SIG-M5 (cell line): Measurements from ENCODE around the gene TFF1.

ENCODE experiments used
- DNase-seq: peaks from one replicate; lab custom pipeline; 2025; lab: John Stamatoyannopoulos, UW

TFF1 gene

GRCh38 chr21:42381347-42381984 lies 15.1 kb upstream of the TFF1 start:
- DNase-seq: no peak

DNA sequence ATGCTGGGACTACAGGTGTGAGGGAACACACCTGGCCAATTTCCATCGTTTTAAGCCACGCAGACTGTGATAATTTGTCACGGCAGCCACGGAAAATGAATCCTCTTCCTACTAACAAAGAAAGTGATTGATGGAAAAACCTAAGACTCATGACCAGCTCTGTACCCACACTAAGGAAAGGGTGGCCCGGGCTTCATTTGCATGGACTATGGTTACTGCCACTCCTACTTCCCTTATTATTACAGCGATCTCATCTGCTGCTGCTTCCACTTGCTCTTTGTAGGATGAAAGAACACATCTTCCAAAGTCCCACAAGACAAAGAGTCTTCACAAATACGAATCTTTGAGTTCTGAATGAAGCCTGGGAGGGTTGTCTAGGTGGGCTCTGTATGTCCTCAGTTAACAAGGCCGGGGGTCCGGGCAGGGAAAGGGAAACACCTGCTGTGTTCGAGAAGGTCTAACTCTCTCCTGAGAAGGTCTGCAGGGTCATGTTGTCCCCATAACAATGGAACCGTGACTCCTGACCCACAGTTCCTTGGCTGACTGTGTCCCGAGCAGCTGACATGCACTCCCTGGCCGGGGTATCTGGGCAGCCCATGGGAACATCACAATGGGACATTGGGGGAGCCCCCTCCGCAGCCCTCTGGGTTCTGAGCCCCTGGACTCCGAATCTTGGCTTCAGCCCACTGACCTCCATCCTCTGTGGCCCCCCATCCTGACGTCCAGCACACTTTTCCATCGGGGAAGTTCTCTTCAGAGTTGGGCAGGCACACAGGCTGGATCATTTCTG lies 13.3 kb upstream of the TFF1 start:
- DNase-seq: no peak

DNA sequence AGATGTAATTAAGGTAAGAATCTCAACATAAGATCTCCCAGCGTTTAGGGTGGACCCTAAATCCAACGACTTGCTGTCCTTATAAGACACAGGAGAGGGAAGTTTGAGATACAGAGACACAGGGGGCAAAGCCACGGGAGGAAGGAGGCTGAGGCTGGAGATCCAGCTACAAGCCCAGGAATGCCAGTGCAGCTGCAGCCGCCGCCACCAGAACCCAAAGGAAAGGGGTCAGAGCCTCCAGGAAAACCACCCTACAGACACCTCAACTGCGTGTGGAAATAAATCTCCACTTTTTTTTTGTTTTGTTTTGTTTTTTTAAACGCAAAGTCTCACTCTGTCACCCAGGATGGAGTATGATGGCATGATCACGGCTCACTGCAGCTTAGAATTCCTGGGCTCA lies 12.1 kb upstream of the TFF1 start:
- DNase-seq: no peak

DNA sequence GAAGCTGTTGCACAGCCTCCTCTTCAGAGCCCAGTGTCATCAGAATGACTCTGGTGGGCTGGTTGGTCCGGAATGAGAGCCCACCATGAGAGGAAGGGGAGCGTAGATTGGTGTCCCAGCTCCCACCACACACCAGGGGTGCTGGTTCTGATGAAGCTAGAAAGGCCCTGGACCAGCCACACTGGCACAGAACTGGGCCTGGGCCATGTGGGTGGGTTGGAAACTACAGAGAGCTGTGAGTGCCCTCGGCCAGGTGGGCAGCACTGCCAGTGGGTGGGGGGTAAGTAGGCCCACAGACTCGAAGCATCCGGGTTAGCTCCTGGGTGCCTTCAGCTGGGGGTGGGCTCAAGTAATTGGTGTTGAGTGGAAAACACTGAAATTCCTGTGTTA lies 11.6 kb upstream of the TFF1 start:
- DNase-seq: no peak

DNA sequence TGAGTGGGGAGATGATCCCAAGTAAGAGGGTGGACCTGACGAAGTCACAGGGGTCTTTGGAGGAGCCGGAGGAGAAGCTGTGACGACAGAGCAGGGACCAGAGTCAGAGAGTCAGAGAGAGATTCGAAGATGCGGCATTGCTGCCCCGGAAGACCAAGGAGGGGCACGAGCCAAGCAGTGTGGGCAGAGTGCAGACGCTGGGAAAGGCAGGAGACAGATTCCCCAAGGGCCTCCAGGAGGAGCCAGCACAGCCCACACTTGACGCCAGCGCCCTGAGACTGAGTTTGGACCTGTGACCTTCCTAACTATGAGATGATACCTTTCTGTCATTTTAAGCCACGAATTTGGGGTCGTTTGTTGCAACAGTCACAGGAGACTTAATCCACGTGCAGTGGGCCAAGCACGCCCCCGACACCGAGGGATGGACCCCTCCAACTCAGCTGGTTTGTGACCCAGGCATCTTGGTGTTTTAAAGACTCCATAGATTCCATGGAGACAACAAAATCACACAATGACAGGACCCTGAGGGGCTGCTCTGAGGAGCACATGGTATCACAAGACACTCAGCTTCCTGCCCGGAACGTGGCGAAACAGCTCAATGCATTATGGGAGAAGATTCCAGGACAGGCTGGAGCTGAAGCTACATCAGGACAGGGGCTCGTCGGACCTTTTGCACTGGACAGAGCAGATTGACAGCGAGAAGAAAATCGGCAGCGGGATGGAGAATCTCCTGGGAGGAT lies 11.0 kb upstream of the TFF1 start:
- no peak for DNase-seq

DNA sequence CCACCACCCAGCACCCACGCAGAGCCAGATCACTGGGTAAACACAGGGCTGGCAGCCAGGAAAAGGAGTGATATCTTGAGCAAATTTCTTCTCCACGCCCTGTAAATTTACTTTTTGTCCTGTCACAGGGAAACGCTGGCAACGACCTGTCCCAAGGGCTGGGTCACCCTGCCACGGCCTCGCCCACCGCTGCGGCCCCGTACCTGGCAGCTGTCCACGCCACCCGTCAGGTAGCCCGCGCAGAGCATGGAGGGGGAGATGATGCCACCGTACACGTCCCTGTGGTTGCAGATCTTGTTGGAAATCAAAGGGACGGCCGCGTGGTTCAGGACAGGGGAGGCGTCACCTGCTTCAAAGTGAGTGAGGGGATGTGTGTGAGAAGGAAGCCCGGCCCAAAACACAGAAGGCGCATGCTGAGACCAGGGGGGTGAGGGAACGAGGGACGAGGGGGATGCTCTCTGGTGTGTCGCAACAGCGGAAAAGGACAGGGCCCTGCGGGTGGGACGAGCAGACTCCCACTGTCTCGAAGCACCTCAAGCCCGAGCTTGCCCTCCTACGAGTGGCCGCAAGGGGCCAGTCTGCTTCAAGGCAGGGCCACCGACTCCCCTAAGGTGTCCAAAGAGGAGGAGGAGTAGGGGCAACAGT lies 10.1 kb upstream of the TFF1 start:
- DNase-seq: no peak

GRCh38 chr21:42375966-42376337 lies 9.6 kb upstream of the TFF1 start:
- no peak for DNase-seq

- no peak for DNase-seq
Observed at GRCh38 chr21:42375506-42375905, 9.2 kb upstream of the TFF1 start.

- no peak for DNase-seq
Observed at GRCh38 chr21:42374864-42375499, 8.6 kb upstream of the TFF1 start.

DNA sequence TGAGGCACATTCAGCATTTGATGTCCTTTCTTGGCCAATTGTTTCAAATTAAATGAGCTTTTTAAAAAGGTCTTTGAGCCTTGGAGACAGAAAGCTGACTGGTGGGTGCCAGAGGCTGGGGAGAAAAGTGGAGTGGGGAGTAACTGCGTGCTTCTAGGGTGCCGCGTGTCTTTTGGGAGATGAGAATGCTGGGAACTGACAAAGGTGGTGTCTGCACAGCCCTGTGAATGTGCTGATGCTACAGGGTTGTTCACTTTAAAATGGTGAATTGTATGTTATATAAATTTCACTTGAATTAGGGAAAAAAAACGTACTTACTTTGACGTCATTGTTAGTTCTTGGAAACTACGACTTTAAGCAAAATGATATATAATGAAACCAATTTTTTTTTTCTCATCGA lies 8.1 kb upstream of the TFF1 start:
- DNase-seq: no peak

GRCh38 chr21:42373908-42374455 lies 7.6 kb upstream of the TFF1 start:
- no peak for DNase-seq

DNA sequence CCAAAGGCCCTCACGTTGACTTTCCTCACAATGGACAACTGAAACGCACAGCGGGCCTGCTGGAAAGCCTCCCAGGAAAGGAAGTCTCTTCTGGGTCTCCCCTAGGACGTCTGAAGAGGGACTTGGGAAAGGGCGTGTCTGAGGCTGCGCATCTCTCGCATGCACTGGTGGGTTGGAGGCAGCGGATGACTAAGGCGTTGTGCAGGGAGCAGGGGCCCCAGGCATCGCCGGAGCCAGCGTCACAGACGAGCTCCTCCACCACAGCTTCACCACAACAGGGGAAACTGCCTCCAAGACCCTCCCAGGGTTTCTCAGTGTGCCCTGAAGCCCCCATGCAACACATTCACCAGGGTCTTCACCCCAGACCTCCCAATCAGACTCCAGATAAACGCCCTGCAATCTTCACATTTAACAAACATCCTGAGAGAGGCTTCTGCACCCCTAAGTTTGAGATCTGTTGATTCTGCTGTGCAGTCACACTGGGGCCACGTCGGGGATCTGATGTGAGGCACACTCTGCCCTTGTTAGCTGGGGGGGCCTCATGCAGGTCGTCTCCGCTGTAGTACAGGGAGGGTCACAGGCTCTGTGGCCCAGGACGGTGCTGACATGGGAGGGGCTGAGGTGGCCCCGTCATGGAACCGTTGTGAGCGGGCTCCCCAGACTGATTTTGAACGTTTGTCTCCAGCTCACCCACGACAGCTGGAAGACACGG lies 7.0 kb upstream of the TFF1 start:
- DNase-seq: no peak

DNA sequence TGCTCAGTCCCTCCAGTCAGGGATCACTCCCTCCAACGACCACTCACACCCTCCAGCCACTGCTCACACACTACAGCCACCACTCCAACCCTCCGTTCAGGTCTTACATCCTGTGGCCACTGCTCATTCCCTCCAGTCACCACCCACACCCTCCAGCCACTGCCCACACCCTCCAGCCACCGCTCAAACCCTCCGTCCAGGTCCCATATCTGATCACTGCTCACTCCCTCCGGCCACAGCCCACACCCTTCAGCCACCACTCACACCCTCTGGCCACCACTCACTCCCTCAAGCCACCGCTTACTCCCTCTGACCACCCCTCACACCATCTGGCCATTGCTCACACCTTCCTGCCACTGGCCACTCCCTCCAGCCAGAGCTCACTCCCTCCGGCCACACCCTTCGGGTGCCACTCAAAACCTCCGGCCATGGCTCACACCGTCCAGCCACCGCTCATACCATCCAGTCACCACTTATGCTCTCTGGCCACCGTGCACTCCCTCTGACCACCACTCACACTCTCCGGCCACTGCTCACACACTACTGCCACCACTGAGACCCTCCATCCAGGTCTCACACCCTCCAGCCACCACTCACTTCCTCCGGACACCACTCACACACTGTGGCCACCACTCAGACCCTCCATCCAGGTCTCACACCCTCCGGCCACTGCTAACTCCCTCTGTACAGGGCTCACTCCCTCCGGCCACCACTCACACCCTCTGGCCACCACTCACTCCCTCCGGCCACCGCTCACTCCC lies 4.7 kb upstream of the TFF1 start:
- DNase-seq: no peak

DNA sequence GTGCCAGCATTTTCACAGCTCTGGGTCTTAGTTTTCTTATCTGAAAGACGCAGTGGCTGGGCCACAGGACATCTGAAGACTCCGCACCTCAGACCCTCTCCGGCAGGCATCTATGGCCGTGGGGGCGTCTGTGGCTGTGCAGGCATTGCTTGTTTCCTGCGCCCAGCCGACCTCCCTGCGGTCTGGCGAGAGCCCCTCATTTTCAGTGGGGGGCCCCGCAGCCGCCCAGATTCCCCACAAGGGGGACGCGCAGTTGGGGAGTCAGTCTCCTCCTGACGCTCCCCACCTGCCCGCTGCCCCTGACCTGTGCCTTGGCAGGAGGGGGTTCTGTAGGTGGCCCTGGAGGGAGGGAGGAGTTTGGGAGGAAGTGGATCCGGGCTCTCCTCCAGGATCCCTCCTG lies 3.5 kb upstream of the TFF1 start:
- no peak for DNase-seq

GRCh38 chr21:42367367-42368165 lies 1.2 kb upstream of the TFF1 start:
- no peak for DNase-seq

DNA sequence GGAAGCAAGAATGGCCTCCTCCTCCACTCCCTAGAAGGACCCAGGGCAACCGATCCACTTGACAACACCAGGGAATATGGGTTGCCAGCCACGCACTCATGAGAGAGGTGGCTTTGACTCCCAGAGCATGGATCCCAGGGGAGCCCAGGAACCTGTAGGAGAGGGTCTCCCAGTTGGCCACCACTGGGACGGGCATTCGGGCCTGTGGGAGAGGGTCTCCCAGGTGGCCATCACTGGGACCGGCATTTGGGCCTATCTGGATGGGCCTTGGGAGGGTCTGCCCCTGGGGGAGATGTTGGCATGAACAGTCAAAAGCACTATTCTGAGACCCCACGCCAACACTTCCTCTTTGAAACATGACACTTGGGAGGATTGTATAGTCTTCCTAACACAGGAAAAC lies 565 bp downstream of the TFF1 start:
- DNase-seq: no peak

DNA sequence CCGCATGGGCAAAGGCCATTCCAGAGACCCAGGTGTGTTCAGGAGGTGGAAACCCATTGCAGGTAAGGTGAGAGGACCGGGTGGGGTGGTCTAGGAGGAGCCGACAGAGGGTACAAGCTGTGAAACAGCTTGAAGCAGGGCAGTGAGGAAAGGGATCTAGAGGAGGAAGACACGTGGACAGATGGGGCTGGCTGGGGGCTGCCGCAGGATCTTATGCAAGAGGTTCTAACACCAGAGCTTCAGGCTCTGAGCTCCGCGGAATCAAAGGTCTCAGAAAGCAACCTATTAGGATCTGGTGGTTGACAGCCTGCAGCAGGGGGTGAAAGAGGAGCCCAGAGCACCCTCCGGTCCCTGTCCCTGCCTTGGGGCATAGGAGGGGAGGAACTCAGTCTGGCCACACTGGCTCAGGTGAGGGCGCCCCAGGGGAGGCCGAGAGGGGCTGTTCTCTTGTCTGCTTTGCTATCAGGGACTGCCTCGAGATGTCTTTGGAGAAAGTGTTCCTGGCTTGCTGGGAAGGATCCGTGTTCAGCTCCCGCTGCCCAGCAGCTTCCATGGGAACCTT lies 1.9 kb downstream of the TFF1 start:
- DNase-seq: no peak

- no peak for DNase-seq
Observed at GRCh38 chr21:42363312-42363711, 3.0 kb downstream of the TFF1 start.

DNA sequence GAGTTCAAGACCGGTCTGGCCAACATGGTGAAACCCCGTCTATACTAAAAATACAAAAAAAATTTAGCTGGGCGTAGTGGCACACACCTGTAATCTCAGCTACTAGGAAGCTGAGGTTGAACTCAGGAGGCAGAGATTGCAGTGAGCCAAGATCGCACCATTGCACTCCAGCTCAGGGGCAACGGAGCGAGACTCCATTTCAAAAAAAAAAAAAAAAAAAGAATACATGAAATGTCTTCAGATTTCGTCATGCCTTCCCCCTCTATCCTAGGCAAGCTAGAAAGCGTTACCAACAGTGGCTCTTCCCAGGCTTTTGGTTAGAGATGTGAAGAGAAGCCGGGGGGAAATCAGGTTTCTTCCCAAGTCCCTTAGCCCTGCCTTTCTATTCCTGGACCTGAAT lies 3.6 kb downstream of the TFF1 start:
- no peak for DNase-seq
